Fibroblast of mammary gland (primary cell): ENCODE measurements around the gene LIM2.
A peak's percentile ranks its signal among the peaks of the same experiment; 100 is the strongest.
"Not testable (repeated sequence)": the region's sequence is repeated elsewhere in the genome, so short reads cannot be mapped to it uniquely, and the experiment has no call there.

Experiments
- DNase-seq: peaks from one replicate; pipeline ENCODE4 v3.0.0-alpha.2; 2010; ENCODE audit warnings: low read depth
- H3K4me3 ChIP-seq: 2 replicates; pipeline ENCODE4 v1.5.1; 2011; ENCODE audit warnings: low read depth, mild to moderate bottlenecking, low read length, moderate library complexity; ENCODE audit not compliant: control insufficient read depth
- TF ChIP-seq, protein P1 (sequence below): conservative IDR thresholded peaks from 2 replicates; pipeline ENCODE4 v1.5.1; 2011; ENCODE audit warnings: low read depth, low read length, inconsistent platforms; ENCODE audit not compliant: control insufficient read depth, insufficient read depth

The LIM2 gene

DNA sequence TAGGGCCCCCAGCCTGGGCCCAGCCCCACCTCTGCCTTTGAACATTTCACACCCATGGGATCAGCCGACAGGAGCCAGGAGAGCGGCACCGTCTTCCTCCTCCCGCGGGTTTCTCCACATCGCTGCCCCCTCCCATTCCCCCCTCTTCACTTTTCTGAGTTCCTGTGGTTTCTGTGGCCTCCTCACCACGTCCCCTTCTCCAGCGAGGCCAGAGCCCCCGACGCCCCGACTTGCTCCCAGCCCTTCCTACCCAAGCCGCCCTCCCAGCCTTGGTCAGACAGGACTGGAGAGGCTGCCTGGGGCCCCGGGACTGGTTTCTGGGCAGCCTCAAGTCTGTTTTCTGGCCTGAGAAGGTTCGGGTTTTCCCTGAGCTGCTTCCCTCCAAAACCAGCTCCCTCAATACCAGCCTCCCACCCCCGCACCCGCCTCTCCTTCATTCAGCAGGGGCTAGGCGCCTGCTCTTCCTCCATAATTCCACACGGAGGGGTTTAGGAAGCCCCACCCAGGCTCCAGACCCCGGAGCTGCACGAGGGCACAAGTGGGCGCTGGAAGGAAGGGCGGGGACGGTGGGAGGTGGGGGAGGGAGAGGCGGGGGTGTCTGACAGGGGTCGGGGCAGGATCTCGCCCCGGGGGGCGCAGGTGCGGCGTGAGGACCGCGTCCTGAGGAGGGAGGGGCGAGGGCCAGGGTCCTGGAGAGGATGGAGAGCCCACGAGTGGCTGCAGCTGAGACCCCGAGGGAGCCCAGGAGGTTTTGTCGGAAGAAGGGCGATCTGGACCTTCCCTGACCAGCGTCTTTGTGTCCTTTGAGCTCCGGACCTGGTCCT is 33.7 kb upstream of the LIM2 start:
- no peak overlapping the region for H3K4me3 ChIP-seq
- TF ChIP-seq, protein P1, sequence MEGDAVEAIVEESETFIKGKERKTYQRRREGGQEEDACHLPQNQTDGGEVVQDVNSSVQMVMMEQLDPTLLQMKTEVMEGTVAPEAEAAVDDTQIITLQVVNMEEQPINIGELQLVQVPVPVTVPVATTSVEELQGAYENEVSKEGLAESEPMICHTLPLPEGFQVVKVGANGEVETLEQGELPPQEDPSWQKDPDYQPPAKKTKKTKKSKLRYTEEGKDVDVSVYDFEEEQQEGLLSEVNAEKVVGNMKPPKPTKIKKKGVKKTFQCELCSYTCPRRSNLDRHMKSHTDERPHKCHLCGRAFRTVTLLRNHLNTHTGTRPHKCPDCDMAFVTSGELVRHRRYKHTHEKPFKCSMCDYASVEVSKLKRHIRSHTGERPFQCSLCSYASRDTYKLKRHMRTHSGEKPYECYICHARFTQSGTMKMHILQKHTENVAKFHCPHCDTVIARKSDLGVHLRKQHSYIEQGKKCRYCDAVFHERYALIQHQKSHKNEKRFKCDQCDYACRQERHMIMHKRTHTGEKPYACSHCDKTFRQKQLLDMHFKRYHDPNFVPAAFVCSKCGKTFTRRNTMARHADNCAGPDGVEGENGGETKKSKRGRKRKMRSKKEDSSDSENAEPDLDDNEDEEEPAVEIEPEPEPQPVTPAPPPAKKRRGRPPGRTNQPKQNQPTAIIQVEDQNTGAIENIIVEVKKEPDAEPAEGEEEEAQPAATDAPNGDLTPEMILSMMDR, result no peak
- no peak for DNase-seq

DNA sequence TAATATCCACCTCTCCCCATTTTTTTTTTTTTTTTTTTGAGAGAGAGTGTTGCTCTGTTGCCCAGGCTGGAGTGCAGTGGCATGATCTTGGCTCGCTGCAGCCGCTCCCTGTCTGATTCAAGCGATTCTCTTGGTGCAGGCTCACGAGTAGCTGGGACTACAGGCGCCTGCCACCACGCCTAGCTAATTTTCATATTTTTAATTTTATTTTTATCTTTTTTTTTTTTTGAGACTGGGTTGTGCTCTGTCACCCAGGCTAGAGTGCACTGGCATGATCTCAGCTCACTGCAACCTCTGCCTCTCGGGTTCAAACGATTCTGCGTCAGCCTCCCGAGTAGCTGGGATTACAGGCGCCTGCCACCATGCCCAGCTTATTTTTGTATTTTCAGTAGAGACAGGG is 32.7 kb upstream of the LIM2 start:
- not testable (repeated sequence) for H3K4me3 ChIP-seq, DNase-seq

DNA sequence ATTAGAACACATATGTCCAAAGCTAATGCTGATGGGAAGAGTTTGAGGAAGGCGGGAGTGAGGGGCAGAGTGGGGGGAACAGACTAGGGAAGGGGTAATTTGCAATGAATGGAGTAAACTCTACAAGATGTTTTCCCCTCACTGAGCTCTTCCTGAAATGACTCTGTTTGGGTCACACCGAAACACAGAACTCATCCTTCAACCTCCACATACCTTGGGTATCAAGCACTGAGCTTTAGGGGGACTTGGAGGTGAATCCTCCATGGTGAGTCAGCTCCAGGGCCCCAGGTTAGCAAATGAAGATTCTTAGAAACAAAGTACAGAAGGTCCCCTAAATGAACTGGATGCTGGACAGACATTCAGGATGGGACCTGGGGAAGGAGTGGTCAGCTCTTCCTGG is 30.9 kb upstream of the LIM2 start:
- no peak overlapping the region for H3K4me3 ChIP-seq
- TF ChIP-seq, protein P1, result no peak
- no peak for DNase-seq

DNA sequence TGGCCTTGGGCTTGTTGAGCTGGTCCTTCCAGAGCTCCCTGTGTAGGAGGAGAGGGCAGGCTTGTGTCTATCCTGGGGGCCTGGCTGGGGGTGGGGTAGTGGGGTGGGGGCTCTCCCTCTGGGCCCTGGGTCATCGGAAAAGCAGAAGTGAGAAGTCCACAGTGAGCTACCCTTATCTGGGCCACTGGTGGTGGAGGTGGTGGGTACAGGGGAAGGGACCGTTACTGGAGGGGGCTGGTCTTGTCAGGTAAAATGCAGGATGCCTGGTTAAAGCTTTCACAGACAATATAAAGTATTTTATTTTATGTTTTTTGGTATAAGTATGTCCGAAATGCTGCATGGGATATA is 30.0 kb upstream of the LIM2 start:
- H3K4me3 ChIP-seq, result no peak overlapping the region
- no peak for DNase-seq
- TF ChIP-seq, protein P1, result no peak

DNA sequence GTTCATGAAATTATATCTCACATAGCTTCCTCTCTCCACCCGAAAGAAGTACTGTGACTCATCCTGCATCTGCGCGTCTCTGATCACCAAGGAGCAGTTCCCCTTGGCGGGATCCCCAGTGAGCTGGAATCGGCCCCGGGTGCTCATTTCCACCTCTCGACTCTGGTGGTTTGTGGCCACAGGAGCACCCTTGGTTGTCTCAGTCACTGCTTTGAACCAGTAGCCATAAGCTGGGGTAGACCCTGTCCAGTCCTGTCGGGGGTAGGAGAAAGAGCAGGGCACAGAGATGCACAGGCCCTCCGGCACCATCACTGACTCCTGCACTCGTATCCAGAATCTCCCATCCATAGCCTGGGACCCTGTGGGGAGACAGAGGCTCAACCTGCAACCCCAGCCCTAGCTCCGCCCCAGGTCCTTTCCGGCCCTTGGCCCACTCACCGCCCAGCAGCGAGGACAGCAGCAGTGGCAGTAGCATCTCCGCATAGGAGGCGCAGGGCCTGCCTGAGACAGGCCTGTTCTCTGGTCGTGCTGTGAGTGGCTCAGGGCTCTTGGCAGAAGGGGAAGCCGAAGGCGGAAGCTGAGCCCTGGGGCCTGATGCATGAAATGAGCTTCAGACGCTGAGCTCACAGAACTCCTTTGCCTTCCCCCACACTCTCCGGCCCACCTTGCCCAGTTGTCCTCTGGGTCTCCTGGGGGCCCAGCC is 29.5 kb upstream of the LIM2 start, which contains the start of gene SIGLEC10:
SIGLEC10 (minus strand) TSS at position 536 of the 703 bp plus-strand sequence; CDS start at position 475, 61 bp downstream.
- no peak within 1 kb of the TSS for H3K4me3 ChIP-seq
- peak; percentile 35 for DNase-seq
- TF ChIP-seq, protein P1, result no peak

DNA sequence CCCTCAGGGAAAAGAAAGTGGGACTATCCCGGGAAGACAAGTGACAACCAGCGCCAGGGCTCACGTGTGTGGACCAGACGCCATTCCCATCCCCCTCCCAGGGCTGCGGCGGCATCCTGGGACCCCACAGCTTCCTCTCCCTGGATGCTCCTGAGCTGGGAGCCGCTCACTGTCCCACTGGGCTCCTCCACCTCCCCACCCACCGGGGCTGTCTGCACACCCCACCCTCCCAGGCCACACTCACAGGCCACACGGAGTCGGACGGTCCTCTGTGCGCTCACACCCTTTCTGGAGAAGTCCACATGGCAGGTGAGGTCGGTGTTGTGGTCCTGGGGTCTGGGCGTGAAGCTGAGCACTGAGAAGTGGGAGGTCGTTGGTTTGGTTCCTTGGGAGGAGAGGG is 28.6 kb upstream of the LIM2 start:
- H3K4me3 ChIP-seq, DNase-seq: not testable (repeated sequence)

DNA sequence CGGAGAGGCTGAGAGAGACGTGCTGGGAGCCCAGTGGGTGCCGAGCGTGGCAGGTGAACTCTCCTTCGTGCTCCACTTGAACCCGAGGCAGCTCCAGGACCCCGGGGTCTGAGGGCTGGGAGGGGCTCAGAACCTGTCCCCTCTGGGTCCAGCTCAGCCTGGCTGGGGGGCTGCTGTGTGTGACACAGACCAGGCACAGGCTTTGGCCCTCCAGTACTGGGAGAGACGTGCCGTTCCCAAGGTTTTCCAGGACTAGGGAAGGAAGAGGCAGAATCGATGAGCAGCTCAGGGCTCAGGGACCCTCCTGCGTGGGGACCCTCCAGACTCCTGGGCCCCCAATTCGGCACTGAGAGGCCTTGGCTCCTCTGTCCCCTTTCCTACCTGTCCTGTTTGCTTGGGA is 27.4 kb upstream of the LIM2 start:
- H3K4me3 ChIP-seq, result no peak overlapping the region
- TF ChIP-seq, protein P1, result no peak
- no peak for DNase-seq
